DMS 273 (cell line): ENCODE results near the gene ESR2.
"Not testable (repeated sequence)": the region's sequence is repeated elsewhere in the genome, so short reads cannot be mapped to it uniquely, and the experiment has no call there.

Experiments used
- DNase-seq: peaks from one replicate; lab custom pipeline; 2025; ENCODE audit not compliant: unreplicated experiment; lab: John Stamatoyannopoulos, UW

The ESR2 gene

DNA sequence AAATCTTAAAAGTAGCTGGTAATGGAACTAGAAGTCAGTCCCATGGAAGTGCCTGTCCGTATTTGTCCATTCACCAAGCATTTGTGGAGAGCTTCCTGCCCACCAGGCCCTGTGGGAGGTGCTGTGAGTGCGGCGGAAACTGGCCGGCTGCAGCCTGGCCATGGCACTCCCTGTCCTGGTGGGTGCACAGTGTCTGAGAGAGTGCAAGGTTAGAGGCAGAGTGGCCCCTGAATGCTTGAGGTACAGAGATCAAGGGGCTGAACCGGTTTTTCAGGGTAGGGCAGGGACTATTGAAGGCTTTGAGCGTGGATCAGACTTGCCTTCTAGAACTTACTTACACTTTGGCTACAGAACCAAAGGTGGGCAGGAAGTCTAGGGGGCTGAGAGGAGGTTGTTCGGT, 92.9 kb downstream of the ESR2 start:
- no peak for DNase-seq

- no peak for DNase-seq
Measured at GRCh38 chr14:64200170-64200569, 94.0 kb downstream of the ESR2 start.

DNA sequence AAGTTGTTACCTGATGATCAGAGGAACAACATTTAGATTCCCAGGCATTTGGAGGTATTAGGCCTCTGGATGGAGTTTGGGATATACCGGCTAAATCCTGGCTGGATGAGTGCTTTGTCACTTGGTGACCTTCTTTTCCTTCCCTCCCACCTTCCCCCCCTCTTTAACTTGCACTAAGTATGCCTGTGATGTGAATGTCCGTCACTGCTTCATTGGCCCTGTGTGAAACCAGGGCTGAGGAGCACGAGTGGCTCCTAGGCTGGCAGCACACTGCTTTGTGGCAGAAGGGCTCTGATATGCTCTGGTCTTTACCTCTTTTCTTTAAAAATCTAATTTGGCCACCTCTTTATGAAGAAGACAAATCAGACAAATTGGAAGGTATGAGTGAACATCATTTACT, 95.7 kb downstream of the ESR2 start:
- no peak for DNase-seq

DNA sequence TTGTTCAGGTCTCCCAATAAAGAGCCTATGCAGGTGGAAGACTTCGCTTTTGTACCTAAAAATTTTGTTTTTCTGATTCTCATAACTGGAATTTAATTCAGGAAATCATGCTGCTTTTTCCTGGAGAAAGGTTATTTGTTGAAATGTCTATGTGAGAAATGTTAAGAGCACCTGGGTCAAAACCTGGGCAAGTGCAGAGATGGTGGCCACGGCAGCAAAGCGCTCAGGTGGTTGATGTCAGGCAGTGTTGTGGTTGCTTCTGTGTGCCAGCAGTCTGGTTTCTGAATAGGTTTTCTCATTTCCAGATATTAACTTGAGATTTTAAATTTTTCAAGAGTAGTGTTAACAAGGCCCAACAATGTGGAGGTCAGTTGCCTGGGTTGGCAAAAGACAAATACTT, 96.2 kb downstream of the ESR2 start:
- no peak for DNase-seq

- DNase-seq, result peak; percentile 64
Measured at GRCh38 chr14:64196814-64197411, 97.3 kb downstream of the ESR2 start.

- DNase-seq, result no peak
Measured at GRCh38 chr14:64196056-64196455, 98.1 kb downstream of the ESR2 start.

DNA sequence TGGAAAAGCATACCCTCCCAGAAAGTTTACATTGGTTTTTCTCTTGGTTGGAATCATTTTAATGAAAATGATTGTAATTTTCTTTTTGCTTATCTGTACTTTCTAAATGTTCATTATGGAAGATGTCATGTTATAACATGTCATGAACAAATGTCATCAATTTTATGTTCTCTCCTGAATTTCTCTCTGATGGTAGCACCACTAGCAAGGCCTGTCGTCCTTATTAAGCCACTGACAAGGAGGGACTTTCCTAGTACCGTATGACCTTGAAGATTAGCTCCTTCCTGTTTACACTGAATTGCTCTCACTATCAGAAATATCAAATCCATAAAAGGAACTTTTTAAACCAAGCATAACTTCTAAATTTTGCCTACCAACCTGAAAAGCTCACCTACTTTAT, 99.0 kb downstream of the ESR2 start:
- no peak for DNase-seq

GRCh38 chr14:64194404-64194803, 99.8 kb downstream of the ESR2 start:
- DNase-seq, result no peak

GRCh38 chr14:64193821-64194220, 100.3 kb downstream of the ESR2 start:
- no peak for DNase-seq

- DNase-seq, result no peak
Measured at GRCh38 chr14:64191756-64192155, 102.4 kb downstream of the ESR2 start.

DNA sequence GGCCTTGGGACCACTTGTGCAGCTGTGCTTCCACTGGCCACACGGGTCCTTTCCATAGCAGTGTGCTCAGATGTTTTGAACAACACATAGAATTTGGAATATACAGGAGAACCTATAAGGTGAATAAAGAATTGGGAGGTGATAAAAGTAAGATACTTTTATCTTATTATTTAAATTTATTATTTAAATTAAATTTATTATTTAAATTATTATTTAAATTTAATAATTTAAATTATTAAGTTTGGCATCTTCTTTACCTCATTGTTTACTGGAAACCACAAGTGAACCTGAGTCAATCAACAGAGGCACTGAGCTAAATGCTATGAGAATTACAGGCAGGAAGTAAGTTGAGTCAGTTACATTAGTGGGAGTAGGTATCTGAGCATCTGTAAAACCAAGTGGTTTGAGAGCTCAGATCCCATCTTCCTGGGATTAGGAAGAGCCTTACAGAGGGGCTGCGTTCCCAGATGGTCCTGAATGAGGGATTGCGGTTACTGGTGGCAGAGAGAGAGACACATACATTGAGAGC, 103.1 kb downstream of the ESR2 start:
- no peak for DNase-seq

DNA sequence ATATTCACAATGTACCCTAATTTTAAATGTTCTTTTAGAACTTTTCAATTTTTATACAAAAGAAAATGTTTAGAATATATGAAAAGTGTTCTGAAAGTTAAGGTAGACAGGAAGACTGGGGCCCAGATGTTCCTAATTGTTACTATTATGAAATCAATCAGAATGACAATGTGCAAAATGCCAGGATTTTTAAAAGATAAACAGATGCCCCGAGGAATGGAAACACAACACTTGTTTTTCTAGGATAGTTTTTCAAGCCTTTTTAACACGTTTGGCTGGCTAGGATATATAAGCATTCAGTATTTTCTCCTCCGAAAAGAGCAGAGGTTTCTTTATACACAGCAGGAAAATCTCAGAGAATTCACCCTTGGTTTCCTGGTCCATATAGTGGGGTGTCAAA, 106.8 kb downstream of the ESR2 start:
- DNase-seq, result no peak

- DNase-seq, result no peak
Measured at GRCh38 chr14:64186231-64187129, 107.7 kb downstream of the ESR2 start.

DNA sequence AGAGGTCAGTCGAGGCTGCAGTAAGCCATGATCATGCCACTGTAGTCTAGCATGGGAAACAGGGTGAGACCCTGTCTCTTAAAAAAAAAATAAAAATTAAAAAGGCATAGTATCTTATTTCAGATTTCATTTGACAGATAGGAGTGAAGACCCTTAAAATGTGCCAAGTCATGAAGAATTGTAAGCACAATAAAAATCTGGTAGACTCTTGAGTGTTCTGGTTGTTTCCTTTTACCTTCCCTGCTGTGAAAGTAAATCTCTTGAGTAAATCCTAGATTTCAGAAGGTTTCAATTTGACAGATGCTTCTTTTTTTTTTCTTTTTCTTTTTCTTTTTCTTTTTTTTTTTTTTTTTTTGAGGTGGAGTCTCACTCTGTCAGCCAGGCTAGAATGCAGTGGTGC, 109.0 kb downstream of the ESR2 start:
- no peak for DNase-seq

- no peak for DNase-seq
Measured at GRCh38 chr14:64184103-64184729, 110.0 kb downstream of the ESR2 start.

DNA sequence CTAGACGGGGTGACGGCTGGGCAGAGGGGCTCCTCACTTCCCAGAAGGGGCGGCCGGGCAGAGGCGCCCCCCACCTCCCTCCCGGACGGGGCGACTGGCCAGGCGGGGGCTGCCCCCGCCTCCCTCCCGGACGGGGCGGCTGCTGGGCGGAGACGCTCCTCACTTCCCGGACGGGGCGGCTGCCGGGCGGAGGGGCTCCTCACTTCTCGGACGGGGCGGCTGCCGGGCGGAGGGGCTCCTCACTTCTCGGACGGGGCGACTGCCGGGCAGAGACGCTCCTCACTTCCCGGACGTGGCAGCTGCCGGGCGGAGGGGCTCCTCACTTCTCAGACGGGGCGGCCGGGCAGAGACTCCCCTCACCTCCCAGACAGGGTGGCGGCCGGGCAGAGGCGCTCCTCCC, 111.3 kb downstream of the ESR2 start:
- not testable (repeated sequence) for DNase-seq

GRCh38 chr14:64178814-64179213, 115.4 kb downstream of the ESR2 start:
- no peak for DNase-seq

- DNase-seq, result no peak
Measured at GRCh38 chr14:64176330-64176729, 117.8 kb downstream of the ESR2 start.

DNA sequence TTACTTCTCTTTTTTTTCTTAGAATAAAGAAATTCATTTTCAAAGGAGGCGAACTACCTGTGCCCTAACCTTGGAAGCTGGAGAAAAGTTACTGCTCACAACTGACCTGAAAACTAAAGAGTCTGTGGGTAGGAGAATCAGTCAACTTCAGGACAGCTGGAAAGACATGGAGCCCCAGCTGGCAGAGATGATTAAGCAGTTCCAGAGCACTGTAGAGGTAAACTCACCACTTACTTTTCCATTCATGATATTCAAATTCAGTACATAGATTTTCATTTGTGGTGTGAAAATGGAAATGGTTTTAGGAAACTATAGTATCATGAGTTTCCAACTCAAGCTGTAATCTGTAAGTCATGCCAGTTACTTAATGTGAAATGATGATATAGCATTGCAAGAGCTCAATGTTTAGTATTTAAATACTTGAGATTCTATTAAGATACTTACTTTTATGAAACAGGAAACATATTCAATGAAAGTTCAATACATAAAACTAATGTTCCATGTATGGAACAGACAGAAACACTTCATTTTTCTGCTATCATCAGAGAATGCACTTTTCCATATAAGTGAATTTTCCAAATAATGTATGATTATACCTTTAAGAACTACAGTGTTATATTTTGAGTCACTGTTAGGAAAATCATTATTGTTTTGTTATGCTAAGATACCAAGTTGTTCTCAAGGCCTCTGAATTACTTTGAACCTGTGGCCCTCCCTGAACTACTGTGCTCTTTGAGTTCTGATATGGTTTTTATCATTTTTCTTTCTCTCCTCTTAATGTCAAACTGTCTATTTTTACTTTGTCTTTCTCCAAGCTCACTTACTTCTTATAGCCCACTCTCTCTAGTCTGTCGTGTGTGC, 119.0 kb downstream of the ESR2 start:
- no peak for DNase-seq

DNA sequence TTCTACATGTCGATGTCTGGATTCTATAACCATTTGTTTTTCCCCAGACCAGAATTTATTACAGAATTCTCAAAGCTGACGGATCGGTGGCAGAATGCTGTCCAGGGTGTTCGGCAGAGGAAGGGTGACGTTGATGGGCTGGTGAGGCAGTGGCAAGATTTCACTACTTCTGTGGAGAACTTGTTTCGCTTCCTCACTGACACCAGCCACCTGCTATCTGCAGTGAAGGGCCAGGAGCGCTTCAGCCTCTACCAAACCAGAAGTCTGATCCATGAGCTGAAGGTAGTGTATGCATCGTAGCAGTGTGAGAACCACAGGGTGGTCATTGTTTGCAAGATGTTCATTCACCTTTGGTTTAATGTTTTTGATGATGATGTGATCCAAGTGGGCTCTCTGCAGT, 124.0 kb downstream of the ESR2 start:
- no peak for DNase-seq

GRCh38 chr14:64159588-64159987, 134.6 kb downstream of the ESR2 start:
- DNase-seq, result no peak
